Activated CD8-positive, alpha-beta memory T cell treated with anti-CD3 and anti-CD28 coated beads, Interleukin-2, amount 10 ng/mL, durations not matched to agents 7 days and 5 days (primary cell): ENCODE measurements around the gene IQGAP2. TPM values are rescaled to one million over a fixed set of nuclear protein-coding genes. Genes with fewer than 3 reads are reported as not detected.
"Not testable (repeated sequence)": the region's sequence is repeated elsewhere in the genome, so short reads cannot be mapped to it uniquely, and the experiment has no call there.

Experiments
- ATAC-seq: fragments of 150-1000 bp; cut with Tn5 transposase; one replicate; pipeline ENCODE4 v1.10.0; 2021; ENCODE audit warnings: moderate library complexity
- CTCF ChIA-PET: fragments of 350-600 bp; sonication (Branson Sonifier 250); formaldehyde crosslinking; loops from one replicate; lab custom pipeline; 2021; ENCODE audit warnings: antibody characterized with exemption; lab: Charles Lee
- DNase-seq: peaks from one replicate; pipeline ENCODE4 v3.0.0-alpha.2; 2020
- H3K27ac Mint-ChIP-seq: one replicate; pipeline ENCODE4 v1.8.0; 2021; ENCODE audit warnings: mild to moderate bottlenecking, mixed read lengths
- H3K27me3 Mint-ChIP-seq: one replicate; pipeline ENCODE4 v1.8.0; 2021; ENCODE audit warnings: mixed read lengths
- H3K36me3 Mint-ChIP-seq: one replicate; pipeline ENCODE4 v1.8.0; 2021; ENCODE audit warnings: mild to moderate bottlenecking, mixed read lengths
- H3K4me1 Mint-ChIP-seq: one replicate; pipeline ENCODE4 v1.8.0; 2021; ENCODE audit warnings: mixed read lengths
- H3K4me3 Mint-ChIP-seq: one replicate; pipeline ENCODE4 v1.8.0; 2021; ENCODE audit warnings: mild to moderate bottlenecking, moderate library complexity, mixed read lengths
- H3K9me3 Mint-ChIP-seq: one replicate; pipeline ENCODE4 v1.8.0; 2022; ENCODE audit warnings: low read depth, mixed read lengths
- total RNA-seq, 2 experiments: library from RNA; stranded (reverse); gene quantifications; one replicate each; pipeline ENCODE4 v1.2.3, GENCODE V29; 2021

IQGAP2 gene
- total RNA-seq, 2 experiments from 2014 or later: 70.2 to 118 TPM

DNA sequence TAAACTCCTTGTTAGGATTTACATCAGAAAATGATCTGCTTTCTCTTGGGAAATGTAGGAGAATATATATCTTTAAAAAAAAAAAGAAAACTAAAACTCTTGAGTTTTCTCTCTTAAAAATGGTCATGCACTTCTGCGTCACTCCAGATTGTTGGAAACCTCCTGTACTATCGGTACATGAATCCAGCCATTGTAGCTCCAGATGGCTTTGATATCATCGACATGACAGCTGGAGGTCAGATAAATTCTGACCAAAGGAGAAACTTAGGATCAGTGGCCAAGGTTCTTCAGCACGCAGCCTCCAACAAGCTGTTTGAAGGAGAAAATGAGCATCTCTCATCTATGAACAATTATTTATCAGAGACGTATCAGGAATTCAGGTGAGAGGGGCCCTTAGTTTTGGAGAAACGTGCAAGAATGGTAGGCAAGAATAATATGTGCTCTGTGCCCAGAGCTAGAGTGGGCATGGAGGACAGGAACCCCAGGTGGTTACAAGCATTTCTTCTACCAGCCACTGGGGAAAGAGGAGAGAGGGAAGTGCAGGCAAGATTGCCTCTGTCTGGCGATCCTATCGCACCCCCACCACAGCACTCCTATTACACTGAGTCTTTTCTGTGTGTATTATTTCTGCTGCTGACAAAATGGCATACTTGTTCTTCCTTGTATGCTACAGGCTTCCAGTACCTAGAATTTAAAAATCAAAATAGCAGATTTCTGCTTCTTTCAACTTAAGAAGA, 271.4 kb downstream of the IQGAP2 start:
- H3K4me3 Mint-ChIP-seq: no peak overlapping the region
- H3K9me3 Mint-ChIP-seq: no peaks in the 10 kb centered on the region
- CTCF ChIA-PET: interaction anchor here (1.2 kb wide), 1 partner anchor 101 kb away, joined by 4 read pairs; no protein-coding TSS in a partner anchor
- H3K4me1 Mint-ChIP-seq: no peaks in the 10 kb centered on the region
- H3K36me3 Mint-ChIP-seq: peaks cover 63% of the 10 kb centered on the region
- ATAC-seq (no peak), DNase-seq (no peak)
- no peak overlapping the region for H3K27ac Mint-ChIP-seq
- no peaks in the 10 kb centered on the region for H3K27me3 Mint-ChIP-seq

DNA sequence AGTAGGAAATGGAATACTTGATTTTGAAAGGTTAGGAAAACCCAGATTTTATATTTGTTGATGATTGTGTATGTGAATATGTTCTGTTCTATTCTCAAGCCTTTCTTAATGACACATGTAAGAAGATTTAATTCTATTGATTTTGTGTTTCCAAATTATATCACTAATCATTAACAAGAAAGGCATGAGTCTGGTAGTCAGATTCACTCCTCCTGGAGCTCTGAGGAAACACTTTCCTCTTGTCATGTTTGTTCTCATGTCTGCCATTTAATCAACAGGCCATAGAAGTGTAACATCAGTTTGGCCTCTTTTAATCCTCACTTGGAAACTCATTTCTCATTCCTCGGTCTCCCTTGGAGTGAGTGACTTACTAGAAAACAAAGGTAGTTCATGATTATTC, 272.3 kb downstream of the IQGAP2 start:
- H3K36me3 Mint-ChIP-seq: peaks cover 65% of the 10 kb centered on the region
- ATAC-seq (no peak), DNase-seq (no peak)
- no peaks in the 10 kb centered on the region for H3K27me3 Mint-ChIP-seq
- H3K4me1 Mint-ChIP-seq: peaks cover 6% of the 10 kb centered on the region
- H3K9me3 Mint-ChIP-seq: no peaks in the 10 kb centered on the region
- H3K27ac Mint-ChIP-seq: no peak overlapping the region
- CTCF ChIA-PET: no interaction called here
- no peak overlapping the region for H3K4me3 Mint-ChIP-seq

DNA sequence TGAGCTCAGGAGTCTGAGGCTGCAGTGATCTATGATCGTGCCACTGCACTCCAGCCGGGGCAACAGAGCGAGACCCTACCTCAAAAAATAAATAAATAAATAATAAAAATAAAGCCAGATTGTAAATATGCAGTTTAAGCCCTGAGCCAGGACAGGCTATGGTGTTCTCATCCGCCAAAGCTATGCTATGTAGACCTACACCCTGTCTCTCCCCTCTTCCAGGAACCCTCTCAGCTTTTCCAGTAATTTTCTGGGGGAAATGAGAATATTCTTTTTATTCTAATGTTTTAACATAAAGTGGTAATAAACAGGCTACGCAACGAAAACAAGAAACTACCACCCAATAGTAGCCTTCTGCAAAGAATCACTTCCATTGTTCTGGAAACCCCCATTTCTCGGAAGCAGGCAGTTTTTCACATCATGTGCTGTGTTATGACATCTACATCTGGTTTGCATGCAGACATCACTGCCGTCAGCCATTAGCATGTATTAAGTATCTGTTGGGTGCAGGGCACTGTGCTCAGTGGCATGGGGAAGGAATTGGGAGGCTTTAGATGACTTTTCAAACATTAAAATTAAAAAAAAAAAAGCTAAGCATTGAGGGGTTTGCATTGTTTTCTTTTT, 274.9 kb downstream of the IQGAP2 start:
- CTCF ChIA-PET: interaction anchor here (0.6 to 1.3 kb wide), 3 partner anchors 11 to 98 kb away, joined by 3 read pairs; no protein-coding TSS in a partner anchor

DNA sequence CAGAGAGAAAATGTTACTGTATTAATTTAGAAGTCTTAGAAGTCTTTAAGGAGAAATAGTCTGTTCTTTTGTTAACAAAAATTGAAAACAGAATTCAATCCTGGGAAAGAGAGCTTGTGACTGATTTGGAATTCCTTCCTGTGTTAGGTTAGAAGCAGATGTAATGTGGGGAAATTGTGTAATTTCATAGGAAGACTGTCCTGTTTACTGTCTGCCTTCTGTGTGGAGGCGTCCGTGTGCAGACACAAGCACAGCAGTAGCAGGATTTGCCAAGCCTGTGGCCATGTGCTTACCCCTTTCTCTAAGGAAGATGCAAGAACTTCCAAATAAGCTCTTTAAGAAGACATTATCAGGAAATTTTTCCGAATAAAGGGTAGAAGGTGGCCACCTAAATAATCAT, 276.1 kb downstream of the IQGAP2 start:
- no peaks in the 10 kb centered on the region for H3K27me3 Mint-ChIP-seq
- H3K9me3 Mint-ChIP-seq: no peaks in the 10 kb centered on the region
- ATAC-seq: no peak
- CTCF ChIA-PET: interaction anchor here (0.6 to 1.3 kb wide), 3 partner anchors 41 to 899 kb away, joined by 3 to 5 read pairs (median 3); no protein-coding TSS in a partner anchor
- no peak overlapping the region for H3K27ac Mint-ChIP-seq
- no peak for DNase-seq
- no peak overlapping the region for H3K4me3 Mint-ChIP-seq
- H3K4me1 Mint-ChIP-seq: peaks cover 17% of the 10 kb centered on the region
- H3K36me3 Mint-ChIP-seq: peaks cover 67% of the 10 kb centered on the region

More for the DNA sequence above, 274.9 kb downstream of the IQGAP2 start:
- Mint-ChIP-seq H3K36me3 (peaks cover 62% of the 10 kb centered on the region), H3K4me3 (no peak overlapping the region), H3K4me1 (peaks cover 17% of the 10 kb centered on the region), H3K27ac (no peak overlapping the region), H3K27me3 (no peaks in the 10 kb centered on the region), H3K9me3 (no peaks in the 10 kb centered on the region)
- DNase-seq (no peak), ATAC-seq (no peak)

DNA sequence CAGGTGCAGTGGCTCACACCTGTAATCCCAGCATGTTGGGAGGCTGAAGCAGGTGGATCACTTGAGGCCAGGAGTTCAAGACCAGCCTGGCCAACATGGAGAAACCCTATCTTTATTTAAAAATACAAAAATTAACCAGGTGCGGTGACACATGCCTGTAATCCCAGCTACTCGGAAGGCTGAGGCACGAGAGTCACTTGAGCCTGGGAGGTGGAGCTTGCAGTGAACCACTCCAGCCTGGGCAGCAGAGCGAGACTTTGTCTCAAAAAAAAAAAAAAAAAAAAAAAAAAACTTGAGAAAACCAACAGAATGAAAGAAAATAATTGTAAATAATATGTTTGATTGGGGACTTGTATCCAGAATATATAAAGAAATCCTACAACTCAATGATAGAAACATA, 277.7 kb downstream of the IQGAP2 start:
- not testable (repeated sequence) for H3K9me3 Mint-ChIP-seq, ATAC-seq

DNA sequence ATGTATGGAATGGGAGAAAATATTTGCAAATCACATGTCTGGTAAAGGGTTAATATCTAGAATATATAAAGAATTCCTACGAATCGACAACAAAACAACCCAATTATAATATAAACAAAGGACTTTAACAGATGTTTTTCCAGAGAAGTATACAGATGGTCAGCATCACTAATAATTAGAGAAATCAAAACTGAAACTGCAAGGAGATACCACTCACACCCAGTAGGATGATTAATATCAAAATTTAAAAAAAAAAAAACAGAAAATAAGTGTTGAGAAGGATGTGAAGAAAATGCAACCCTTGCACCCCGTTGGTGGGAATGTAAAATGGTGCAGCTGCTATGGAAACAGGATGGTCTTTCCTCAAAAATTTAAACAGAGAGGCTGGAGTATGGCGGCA, 278.2 kb downstream of the IQGAP2 start:
- Mint-ChIP-seq H3K27ac (no peak overlapping the region), H3K27me3 (no peaks in the 10 kb centered on the region), H3K4me3 (no peak overlapping the region), H3K4me1 (peaks cover 19% of the 10 kb centered on the region), H3K36me3 (peaks cover 75% of the 10 kb centered on the region), H3K9me3 (no peaks in the 10 kb centered on the region)
- no peak for DNase-seq
- CTCF ChIA-PET: no interaction called here
- ATAC-seq: no peak

More for the DNA sequence above, 277.7 kb downstream of the IQGAP2 start:
- not testable (repeated sequence) for H3K4me3 Mint-ChIP-seq, H3K27ac Mint-ChIP-seq, DNase-seq, H3K27me3 Mint-ChIP-seq
- peaks cover 74% of the 10 kb centered on the region for H3K36me3 Mint-ChIP-seq
- CTCF ChIA-PET: interaction anchor here (0.9 kb wide), 1 partner anchor 9 kb away, joined by 4 read pairs; no protein-coding TSS in a partner anchor
- H3K4me1 Mint-ChIP-seq: peaks cover 19% of the 10 kb centered on the region

DNA sequence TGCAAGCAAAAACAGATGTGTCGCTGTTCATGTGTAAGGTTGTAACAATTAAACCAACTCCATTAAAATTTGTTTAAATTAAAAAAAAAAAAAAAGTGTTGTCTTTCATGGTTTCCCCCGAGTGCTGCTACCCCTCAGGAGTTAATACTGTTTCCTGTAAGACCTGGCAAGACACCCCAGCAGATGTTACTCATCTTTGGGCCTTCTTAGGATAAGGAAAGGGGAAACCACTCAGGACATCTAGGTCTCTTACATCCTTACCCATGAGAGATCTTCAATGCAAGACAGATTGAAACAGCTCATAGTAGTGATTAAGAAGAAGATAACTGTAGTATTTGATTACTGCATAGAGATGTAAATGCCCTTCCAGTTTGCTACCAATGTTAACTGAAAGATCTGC, 279.3 kb downstream of the IQGAP2 start:
- H3K9me3 Mint-ChIP-seq: no peaks in the 10 kb centered on the region
- H3K27ac Mint-ChIP-seq: no peak overlapping the region
- DNase-seq: no peak
- no peak overlapping the region for H3K4me3 Mint-ChIP-seq
- H3K36me3 Mint-ChIP-seq: peaks cover 76% of the 10 kb centered on the region
- CTCF ChIA-PET: no interaction called here
- H3K27me3 Mint-ChIP-seq: no peaks in the 10 kb centered on the region
- ATAC-seq: no peak
- peaks cover 19% of the 10 kb centered on the region for H3K4me1 Mint-ChIP-seq

DNA sequence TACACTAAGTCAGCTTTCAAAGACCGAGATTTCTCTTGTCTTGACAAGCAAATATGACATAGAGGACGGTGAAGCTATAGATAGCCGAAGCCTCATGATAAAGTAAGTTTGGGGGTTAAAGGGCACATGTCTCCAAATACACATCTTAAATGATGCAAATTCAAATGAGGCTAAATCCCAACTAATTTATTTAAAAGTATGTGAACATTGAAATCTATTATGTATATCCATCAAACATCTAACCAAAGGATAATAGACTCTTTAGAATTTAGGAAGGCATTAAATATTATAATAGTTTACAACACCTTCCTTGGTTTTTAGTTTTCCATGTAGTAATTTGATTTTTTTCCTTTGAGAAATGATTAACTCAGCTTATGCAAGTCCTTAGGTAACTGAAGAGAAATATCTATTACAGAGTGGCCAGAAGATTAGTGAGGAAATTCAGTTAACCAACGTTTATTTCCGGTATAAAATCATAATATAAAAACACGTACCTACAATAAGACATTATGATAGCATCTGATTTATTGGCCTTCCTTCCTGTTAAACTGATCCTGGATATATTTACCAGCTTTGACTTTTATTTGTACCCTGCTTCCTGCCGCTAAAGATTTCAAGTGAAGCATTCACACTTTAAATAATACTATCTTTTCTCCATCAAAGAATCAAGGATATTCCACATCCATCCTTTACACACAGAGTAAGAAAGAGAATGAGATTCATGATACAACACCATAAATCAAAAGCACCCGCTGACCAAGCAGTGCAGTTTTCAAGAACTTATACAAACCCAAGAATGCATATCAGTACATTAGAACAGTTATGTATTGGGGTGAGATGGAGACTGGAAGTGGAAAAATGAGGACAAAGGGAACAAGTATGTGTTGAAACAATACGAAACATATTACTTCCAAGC, 281.0 kb downstream of the IQGAP2 start:
- no peaks in the 10 kb centered on the region for H3K9me3 Mint-ChIP-seq
- ATAC-seq (no peak), DNase-seq (no peak)
- no peaks in the 10 kb centered on the region for H3K27me3 Mint-ChIP-seq
- peaks cover 19% of the 10 kb centered on the region for H3K4me1 Mint-ChIP-seq
- no peak overlapping the region for H3K27ac Mint-ChIP-seq
- CTCF ChIA-PET: interaction anchor here (0.9 kb wide), 1 partner anchor 31 kb away, joined by 3 read pairs; no protein-coding TSS in a partner anchor
- peaks cover 78% of the 10 kb centered on the region for H3K36me3 Mint-ChIP-seq
- no peak overlapping the region for H3K4me3 Mint-ChIP-seq

DNA sequence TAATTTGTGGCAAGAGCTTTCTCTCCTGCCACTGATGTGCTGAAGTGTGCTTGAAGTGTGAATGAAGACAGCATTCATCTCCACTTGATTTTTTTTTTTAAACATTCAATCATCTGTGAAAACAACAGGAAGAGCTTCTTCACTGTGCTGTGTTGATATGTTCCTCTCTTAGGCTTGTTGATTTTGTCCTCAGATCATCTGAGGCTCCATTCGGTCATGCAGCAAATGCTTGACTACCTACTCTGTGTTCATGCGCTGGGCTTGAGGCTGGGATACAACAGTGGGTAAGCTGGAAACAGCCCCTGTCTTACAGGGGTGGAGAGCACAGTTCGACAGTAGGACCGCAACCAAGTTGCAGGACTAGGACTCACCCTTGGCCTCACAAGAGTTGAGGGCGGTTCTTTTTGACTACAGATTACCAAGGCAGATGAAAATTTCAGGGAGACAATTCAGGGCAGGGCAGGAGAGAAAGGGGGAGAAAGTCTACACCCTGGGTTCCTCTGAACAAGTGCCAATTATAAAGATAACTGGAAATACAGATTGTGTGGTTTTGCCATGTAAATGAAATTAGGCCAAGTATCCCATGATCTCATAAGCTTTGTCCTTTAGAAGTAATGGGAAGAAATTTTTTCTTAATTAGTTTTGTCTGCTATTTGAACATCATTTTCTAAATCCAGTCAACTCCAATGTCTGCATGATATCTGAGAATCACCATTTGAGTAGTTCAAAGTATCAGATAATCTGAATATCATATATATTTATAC, 281.9 kb downstream of the IQGAP2 start:
- H3K9me3 Mint-ChIP-seq: no peaks in the 10 kb centered on the region
- ATAC-seq: no peak
- H3K27me3 Mint-ChIP-seq: no peaks in the 10 kb centered on the region
- H3K4me3 Mint-ChIP-seq: no peak overlapping the region
- no peak overlapping the region for H3K27ac Mint-ChIP-seq
- H3K4me1 Mint-ChIP-seq: peaks cover 21% of the 10 kb centered on the region
- no peak for DNase-seq
- peaks cover 74% of the 10 kb centered on the region for H3K36me3 Mint-ChIP-seq
- CTCF ChIA-PET: interaction anchor here (0.9 kb wide), 1 partner anchor 32 kb away, joined by 3 read pairs; no protein-coding TSS in a partner anchor

DNA sequence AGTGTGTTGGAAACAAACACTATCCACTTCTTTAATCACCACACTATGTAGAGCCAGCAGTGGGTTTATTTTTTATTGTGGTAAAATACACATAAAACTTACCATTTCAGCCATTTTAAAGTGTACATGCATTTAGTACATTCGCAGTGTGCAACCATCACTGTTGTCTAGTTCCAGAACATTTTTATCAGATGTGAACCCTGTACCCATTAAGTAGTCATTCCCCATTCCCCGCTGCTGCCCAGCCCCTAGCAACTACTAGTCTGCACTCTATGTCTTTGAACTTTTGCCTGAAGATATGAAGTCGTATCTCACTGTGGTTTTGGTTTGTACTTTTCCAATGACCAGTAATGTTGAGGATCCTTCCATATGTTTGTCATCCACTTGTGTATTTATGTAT, 282.6 kb downstream of the IQGAP2 start:
- peaks cover 73% of the 10 kb centered on the region for H3K36me3 Mint-ChIP-seq
- H3K27me3 Mint-ChIP-seq: no peaks in the 10 kb centered on the region
- DNase-seq: no peak
- peaks cover 18% of the 10 kb centered on the region for H3K4me1 Mint-ChIP-seq
- H3K4me3 Mint-ChIP-seq: no peak overlapping the region
- no peak overlapping the region for H3K27ac Mint-ChIP-seq
- ATAC-seq: no peak
- CTCF ChIA-PET: no interaction called here
- H3K9me3 Mint-ChIP-seq: no peaks in the 10 kb centered on the region

DNA sequence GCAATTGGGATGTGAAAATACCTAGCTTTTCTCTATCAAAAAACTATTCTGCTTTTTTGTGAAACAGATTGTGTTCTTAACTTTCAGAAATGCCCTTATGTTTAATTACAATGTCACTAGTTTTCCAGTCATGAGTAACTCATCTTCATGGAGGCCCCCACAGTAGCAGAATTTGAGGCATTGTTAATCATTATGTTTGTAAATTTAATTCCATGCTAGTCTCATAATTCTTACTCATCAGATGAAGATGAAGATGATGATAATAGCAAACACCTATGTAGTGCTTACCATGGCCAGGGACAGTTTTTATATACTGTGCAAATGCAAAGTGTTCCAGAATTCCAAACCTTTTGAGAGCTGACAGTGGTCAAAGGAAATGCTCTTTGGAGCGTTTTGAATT, 285.1 kb downstream of the IQGAP2 start:
- DNase-seq (no peak), ATAC-seq (no peak)
- peaks cover 26% of the 10 kb centered on the region for H3K4me1 Mint-ChIP-seq
- no peak overlapping the region for H3K27ac Mint-ChIP-seq
- no peaks in the 10 kb centered on the region for H3K9me3 Mint-ChIP-seq
- H3K36me3 Mint-ChIP-seq: peaks cover 69% of the 10 kb centered on the region
- H3K4me3 Mint-ChIP-seq: no peak overlapping the region
- CTCF ChIA-PET: interaction anchor here (0.9 to 1.1 kb wide), 2 partner anchors 13 to 45 kb away, joined by 3 to 4 read pairs; no protein-coding TSS in a partner anchor
- no peaks in the 10 kb centered on the region for H3K27me3 Mint-ChIP-seq

DNA sequence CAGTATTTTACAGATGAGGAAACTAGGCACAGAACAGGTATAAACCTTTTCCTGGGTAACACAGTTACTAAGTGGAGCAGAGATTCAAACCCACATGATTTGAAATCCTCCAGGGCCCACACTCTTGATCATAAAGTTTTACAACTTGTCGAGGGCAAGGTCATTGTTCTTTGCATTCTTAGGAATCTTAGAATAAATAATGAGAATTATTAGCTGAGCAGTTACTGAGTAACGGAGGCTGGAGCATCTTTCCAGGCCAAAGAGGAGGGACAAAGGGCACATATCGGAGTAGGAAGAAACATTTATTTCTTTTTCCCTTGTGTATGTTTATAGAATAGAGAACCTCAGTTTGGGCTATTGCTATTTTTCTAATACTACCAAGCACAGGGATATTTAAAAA, 285.8 kb downstream of the IQGAP2 start:
- Mint-ChIP-seq H3K9me3 (no peaks in the 10 kb centered on the region), H3K4me3 (no peak overlapping the region), H3K4me1 (peaks cover 26% of the 10 kb centered on the region), H3K27ac (no peak overlapping the region), H3K36me3 (peaks cover 70% of the 10 kb centered on the region), H3K27me3 (no peaks in the 10 kb centered on the region)
- no peak for DNase-seq
- ATAC-seq: no peak
- CTCF ChIA-PET: interaction anchor here (0.8 kb wide), 1 partner anchor 10 kb away, joined by 3 read pairs; no protein-coding TSS in a partner anchor
